Measurements from ENCODE around the gene SCARB1.

Gene SCARB1

DNA sequence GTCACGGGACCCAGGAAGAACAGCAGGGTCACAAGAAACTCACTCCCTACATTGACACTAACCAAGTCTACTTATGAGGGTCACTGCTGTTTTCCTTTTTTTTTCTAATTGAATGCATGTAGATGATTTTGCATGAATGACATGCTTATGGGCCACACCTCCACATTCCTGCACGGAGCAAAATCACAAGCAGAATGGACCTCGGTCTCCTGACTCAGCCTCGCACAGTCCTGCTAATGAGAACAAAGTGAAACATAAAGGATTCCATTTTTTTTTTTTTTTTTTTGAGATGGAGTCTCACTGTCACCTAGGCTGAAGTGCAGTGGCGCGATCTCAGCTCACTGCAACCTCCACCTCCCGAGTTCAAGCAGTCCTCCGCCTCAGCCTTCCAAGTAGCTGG, 12.3 kb downstream of the SCARB1 start:
- no peak overlapping the region for H3K4ac ChIP-seq (ENCODE audit: low read depth, low read length)
- no peak overlapping the region for H4K8ac ChIP-seq (ENCODE audit: low read depth, low read length)
- peak in 1 of 2 donors; percentile 53 for DNase-seq
- H3K4me1 ChIP-seq (ENCODE audit: control insufficient read depth in 1 of 2, insufficient read depth in 2 of 2, low read length in 2 of 2): peaks cover 13 to 14% of the 10 kb centered on the region in 2 experiments
- H2BK120ac ChIP-seq (ENCODE audit: insufficient read depth, low read length, poor library complexity): no peak overlapping the region
- no peak overlapping the region for H4K12ac ChIP-seq (ENCODE audit: low read depth, low read length)
- no peak overlapping the region for H3K4me3 ChIP-seq (ENCODE audit: low read depth, low read length)
- H3K18ac ChIP-seq (ENCODE audit: low read length): no peak overlapping the region
- no peak overlapping the region for H2BK5ac ChIP-seq (ENCODE audit: low read depth, low read length, poor library complexity)
- no peak overlapping the region for H3K4me2 ChIP-seq (ENCODE audit: low read length)
- no peaks in the 10 kb centered on the region for H3K27me3 ChIP-seq (ENCODE audit: insufficient read depth, low read length)
- WGBS (ENCODE audit: extremely low coverage, insufficient coverage, insufficient read length): no CpG with 5 or more reads among the region's 8 CpGs
- H3K27ac ChIP-seq (ENCODE audit: low read depth, low read length): no peak overlapping the region
- H3K79me1 ChIP-seq (ENCODE audit: low read length): peaks cover 10% of the 10 kb centered on the region
- H3K9me3 ChIP-seq (ENCODE audit: insufficient read depth, low read depth, low read length): peaks cover 3% of the 10 kb centered on the region
- no peak overlapping the region for H3K9ac ChIP-seq (ENCODE audit: low read length)
- no peak overlapping the region for H3K23ac ChIP-seq (ENCODE audit: low read length)
- peaks cover 0 to 4% of the 10 kb centered on the region in 2 experiments for H3K36me3 ChIP-seq (ENCODE audit: control insufficient read depth in 1 of 2, insufficient read depth in 2 of 2, low read length in 2 of 2)
- H4K91ac ChIP-seq (ENCODE audit: low read depth, low read length): no peak overlapping the region
- no peak overlapping the region for H2BK12ac ChIP-seq (ENCODE audit: low read length)
- no peak overlapping the region for H2AK5ac ChIP-seq (ENCODE audit: low read length)
- no peaks in the 10 kb centered on the region for H3K79me2 ChIP-seq (ENCODE audit: control insufficient read depth, insufficient read depth, low read length, poor library complexity)
- H3K14ac ChIP-seq (ENCODE audit: low read length): no peak overlapping the region
- H2AFZ ChIP-seq (ENCODE audit: insufficient read depth, low read length, poor library complexity): no peak overlapping the region

GRCh38 chr12:124849382-124849781, 14.3 kb downstream of the SCARB1 start:
- no peak overlapping the region for H3K14ac ChIP-seq (ENCODE audit: low read length)
- no peak overlapping the region for H3K23ac ChIP-seq (ENCODE audit: low read length)
- no peak overlapping the region for H2AFZ ChIP-seq (ENCODE audit: insufficient read depth, low read length, poor library complexity)
- no CpG with 5 or more reads among the region's 8 CpGs for WGBS (ENCODE audit: extremely low coverage, insufficient coverage, insufficient read length)
- no peak overlapping the region for H3K18ac ChIP-seq (ENCODE audit: low read length)
- no peak overlapping the region for H4K12ac ChIP-seq (ENCODE audit: low read depth, low read length)
- H3K4ac ChIP-seq (ENCODE audit: low read depth, low read length): no peak overlapping the region
- no peak overlapping the region for H2BK120ac ChIP-seq (ENCODE audit: insufficient read depth, low read length, poor library complexity)
- H3K4me1 ChIP-seq (ENCODE audit: control insufficient read depth in 1 of 2, insufficient read depth in 2 of 2, low read length in 2 of 2): peaks cover 13 to 14% of the 10 kb centered on the region in 2 experiments
- H4K91ac ChIP-seq (ENCODE audit: low read depth, low read length): no peak overlapping the region
- no peak overlapping the region for H3K27ac ChIP-seq (ENCODE audit: low read depth, low read length)
- H2AK5ac ChIP-seq (ENCODE audit: low read length): no peak overlapping the region
- peaks cover 10% of the 10 kb centered on the region for H3K79me1 ChIP-seq (ENCODE audit: low read length)
- H3K4me2 ChIP-seq (ENCODE audit: low read length): no peak overlapping the region
- no peaks in the 10 kb centered on the region for H3K27me3 ChIP-seq (ENCODE audit: insufficient read depth, low read length)
- no peaks in the 10 kb centered on the region for H3K79me2 ChIP-seq (ENCODE audit: control insufficient read depth, insufficient read depth, low read length, poor library complexity)
- no peak overlapping the region for H3K4me3 ChIP-seq (ENCODE audit: low read depth, low read length)
- H3K36me3 ChIP-seq (ENCODE audit: control insufficient read depth in 1 of 2, insufficient read depth in 2 of 2, low read length in 2 of 2): no peaks in the 10 kb centered on the region
- H4K8ac ChIP-seq (ENCODE audit: low read depth, low read length): no peak overlapping the region
- no peak overlapping the region for H3K9ac ChIP-seq (ENCODE audit: low read length)
- no peak for DNase-seq
- no peak overlapping the region for H2BK12ac ChIP-seq (ENCODE audit: low read length)
- no peak overlapping the region for H2BK5ac ChIP-seq (ENCODE audit: low read depth, low read length, poor library complexity)
- H3K9me3 ChIP-seq (ENCODE audit: insufficient read depth, low read depth, low read length): no peaks in the 10 kb centered on the region

- H4K12ac ChIP-seq (ENCODE audit: low read depth, low read length): no peak overlapping the region
- no peak overlapping the region for H3K4ac ChIP-seq (ENCODE audit: low read depth, low read length)
- H2AK5ac ChIP-seq (ENCODE audit: low read length): no peak overlapping the region
- no peaks in the 10 kb centered on the region for H3K27me3 ChIP-seq (ENCODE audit: insufficient read depth, low read length)
- DNase-seq: no peak
- no peak overlapping the region for H2BK120ac ChIP-seq (ENCODE audit: insufficient read depth, low read length, poor library complexity)
- H3K9ac ChIP-seq (ENCODE audit: low read length): no peak overlapping the region
- H3K36me3 ChIP-seq (ENCODE audit: control insufficient read depth in 1 of 2, insufficient read depth in 2 of 2, low read length in 2 of 2): no peaks in the 10 kb centered on the region
- H3K79me1 ChIP-seq (ENCODE audit: low read length): peaks cover 10% of the 10 kb centered on the region
- H3K18ac ChIP-seq (ENCODE audit: low read length): no peak overlapping the region
- peaks cover 13 to 14% of the 10 kb centered on the region in 2 experiments for H3K4me1 ChIP-seq (ENCODE audit: control insufficient read depth in 1 of 2, insufficient read depth in 2 of 2, low read length in 2 of 2)
- H4K91ac ChIP-seq (ENCODE audit: low read depth, low read length): no peak overlapping the region
- no peak overlapping the region for H3K23ac ChIP-seq (ENCODE audit: low read length)
- H4K8ac ChIP-seq (ENCODE audit: low read depth, low read length): no peak overlapping the region
- H3K4me3 ChIP-seq (ENCODE audit: low read depth, low read length): no peak overlapping the region
- H3K27ac ChIP-seq (ENCODE audit: low read depth, low read length): no peak overlapping the region
- H2AFZ ChIP-seq (ENCODE audit: insufficient read depth, low read length, poor library complexity): no peak overlapping the region
- no peaks in the 10 kb centered on the region for H3K9me3 ChIP-seq (ENCODE audit: insufficient read depth, low read depth, low read length)
- H3K79me2 ChIP-seq (ENCODE audit: control insufficient read depth, insufficient read depth, low read length, poor library complexity): no peaks in the 10 kb centered on the region
- no peak overlapping the region for H3K14ac ChIP-seq (ENCODE audit: low read length)
- no CpG with 5 or more reads among the region's 17 CpGs for WGBS (ENCODE audit: extremely low coverage, insufficient coverage, insufficient read length)
- H3K4me2 ChIP-seq (ENCODE audit: low read length): no peak overlapping the region
- H2BK5ac ChIP-seq (ENCODE audit: low read depth, low read length, poor library complexity): no peak overlapping the region
- no peak overlapping the region for H2BK12ac ChIP-seq (ENCODE audit: low read length)
These were observed 14.9 kb downstream of the SCARB1 start for GRCh38 chr12:124848621-124849380.

DNA sequence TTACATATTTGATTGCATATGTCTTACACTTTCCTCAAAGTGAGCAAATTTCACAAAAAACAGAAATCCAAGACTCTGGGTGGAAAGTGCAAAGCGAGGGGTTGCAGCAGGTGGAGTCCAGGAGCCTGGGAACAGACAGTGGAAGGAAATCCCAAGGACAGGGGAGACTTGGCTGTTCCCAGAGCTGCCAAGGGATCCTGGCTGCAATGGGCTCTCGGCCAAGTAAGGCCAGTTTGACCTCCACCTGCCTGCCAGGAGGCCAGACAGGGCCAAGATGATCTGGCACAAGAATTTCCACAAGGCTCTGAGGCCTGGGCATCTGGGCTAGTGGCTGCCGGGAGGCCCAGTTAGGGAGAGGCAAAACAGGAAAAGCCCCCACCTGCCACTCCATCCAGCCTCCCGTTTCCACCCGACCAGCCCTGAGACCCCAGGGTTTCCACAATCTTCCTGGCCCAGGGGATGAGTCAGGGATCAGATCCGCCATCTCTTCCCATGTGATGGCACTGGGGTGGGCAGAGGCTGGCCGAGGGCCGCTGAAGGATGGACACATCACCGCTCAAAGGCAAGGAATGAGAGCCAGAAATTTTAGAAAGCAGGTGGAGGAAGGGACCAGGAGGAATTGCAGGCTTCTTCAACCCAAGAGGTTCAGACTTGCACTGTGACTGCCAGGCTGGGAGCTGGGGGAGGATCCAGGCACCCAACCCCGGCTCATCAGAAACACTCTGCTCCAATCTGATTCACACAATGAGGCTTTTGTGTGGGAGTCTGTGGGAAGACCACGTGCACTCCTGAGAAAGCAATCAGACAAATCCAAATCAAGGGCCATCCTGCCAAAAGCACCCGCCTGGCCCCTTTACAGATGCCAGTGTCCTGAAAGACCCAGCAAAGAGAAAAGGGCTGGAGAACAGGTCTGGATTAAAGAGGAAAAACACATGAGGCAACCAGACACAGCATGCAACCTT, 16.3 kb downstream of the SCARB1 start:
- no peak overlapping the region for H4K8ac ChIP-seq (ENCODE audit: low read depth, low read length)
- no peak overlapping the region for H2BK12ac ChIP-seq (ENCODE audit: low read length)
- H4K91ac ChIP-seq (ENCODE audit: low read depth, low read length): no peak overlapping the region
- no peak overlapping the region for H4K12ac ChIP-seq (ENCODE audit: low read depth, low read length)
- no peak overlapping the region for H3K23ac ChIP-seq (ENCODE audit: low read length)
- H2BK120ac ChIP-seq (ENCODE audit: insufficient read depth, low read length, poor library complexity): no peak overlapping the region
- no CpG with 5 or more reads among the region's 12 CpGs for WGBS (ENCODE audit: extremely low coverage, insufficient coverage, insufficient read length)
- H3K36me3 ChIP-seq (ENCODE audit: control insufficient read depth in 1 of 2, insufficient read depth in 2 of 2, low read length in 2 of 2): no peaks in the 10 kb centered on the region
- no peak overlapping the region for H2AFZ ChIP-seq (ENCODE audit: insufficient read depth, low read length, poor library complexity)
- no peak overlapping the region for H2AK5ac ChIP-seq (ENCODE audit: low read length)
- H3K4me1 ChIP-seq (ENCODE audit: control insufficient read depth in 1 of 2, insufficient read depth in 2 of 2, low read length in 2 of 2): peaks cover 6 to 7% of the 10 kb centered on the region in 2 experiments
- H3K79me1 ChIP-seq (ENCODE audit: low read length): peaks cover 6% of the 10 kb centered on the region
- H3K4ac ChIP-seq (ENCODE audit: low read depth, low read length): no peak overlapping the region
- H3K14ac ChIP-seq (ENCODE audit: low read length): no peak overlapping the region
- H2BK5ac ChIP-seq (ENCODE audit: low read depth, low read length, poor library complexity): no peak overlapping the region
- H3K9ac ChIP-seq (ENCODE audit: low read length): no peak overlapping the region
- no peaks in the 10 kb centered on the region for H3K79me2 ChIP-seq (ENCODE audit: control insufficient read depth, insufficient read depth, low read length, poor library complexity)
- DNase-seq: no peak
- no peak overlapping the region for H3K18ac ChIP-seq (ENCODE audit: low read length)
- H3K9me3 ChIP-seq (ENCODE audit: insufficient read depth, low read depth, low read length): no peaks in the 10 kb centered on the region
- H3K27me3 ChIP-seq (ENCODE audit: insufficient read depth, low read length): no peaks in the 10 kb centered on the region
- H3K27ac ChIP-seq (ENCODE audit: low read depth, low read length): no peak overlapping the region
- no peak overlapping the region for H3K4me3 ChIP-seq (ENCODE audit: low read depth, low read length)
- no peak overlapping the region for H3K4me2 ChIP-seq (ENCODE audit: low read length)
